GM21786 (cell line): ENCODE results near the gene PHLDA1.

Experiments used
- ATAC-seq: cut with Tn5 transposase; IDR thresholded peaks from one replicate; pipeline ENCODE4 v1.9.1; 2021; ENCODE audit not compliant: unreplicated experiment

PHLDA1 gene

DNA sequence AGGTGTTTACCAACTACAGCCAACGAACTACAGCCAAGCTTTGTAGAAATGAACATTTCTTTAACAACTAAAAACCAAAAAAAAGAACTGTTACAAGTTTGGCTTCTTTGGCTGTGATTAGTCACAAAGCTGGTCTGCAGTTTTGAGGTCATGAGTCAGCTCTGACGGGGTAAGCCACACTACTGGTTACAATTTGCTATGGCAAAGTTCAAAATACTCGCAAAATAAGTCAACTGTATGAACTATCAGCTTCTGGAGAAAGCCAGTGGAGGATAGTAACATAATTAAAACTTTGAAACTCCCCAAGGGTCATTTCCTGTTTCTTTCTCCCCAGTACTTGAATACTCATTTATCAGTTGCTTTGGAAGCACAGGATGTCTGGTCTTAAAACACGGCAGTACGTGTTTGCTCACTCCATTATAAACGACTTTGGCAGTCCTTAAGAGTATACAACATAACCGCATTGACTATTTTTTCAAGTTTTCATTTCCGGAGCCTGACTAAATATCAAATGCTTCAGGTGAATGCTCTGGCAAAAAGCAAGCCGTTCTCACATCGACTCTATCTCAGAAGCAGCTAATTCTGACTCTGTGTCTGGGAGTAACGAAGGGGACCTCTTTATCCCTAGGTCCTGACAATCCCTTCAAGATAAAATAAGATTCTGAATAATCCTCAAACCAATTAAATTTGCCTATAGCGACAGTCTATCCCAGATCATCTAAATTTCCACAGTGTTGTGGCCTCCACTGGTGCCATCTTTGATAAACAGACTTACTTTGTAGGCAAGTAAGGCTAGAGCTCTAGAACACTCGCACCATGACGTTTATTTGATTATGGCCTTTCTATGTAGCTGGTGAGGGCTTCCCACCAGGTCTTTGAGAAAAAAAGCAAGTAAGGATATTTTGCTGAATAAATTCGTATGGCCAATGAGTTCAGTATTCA is 10.6 kb downstream of the PHLDA1 start:
- ATAC-seq = peak; percentile 42

DNA sequence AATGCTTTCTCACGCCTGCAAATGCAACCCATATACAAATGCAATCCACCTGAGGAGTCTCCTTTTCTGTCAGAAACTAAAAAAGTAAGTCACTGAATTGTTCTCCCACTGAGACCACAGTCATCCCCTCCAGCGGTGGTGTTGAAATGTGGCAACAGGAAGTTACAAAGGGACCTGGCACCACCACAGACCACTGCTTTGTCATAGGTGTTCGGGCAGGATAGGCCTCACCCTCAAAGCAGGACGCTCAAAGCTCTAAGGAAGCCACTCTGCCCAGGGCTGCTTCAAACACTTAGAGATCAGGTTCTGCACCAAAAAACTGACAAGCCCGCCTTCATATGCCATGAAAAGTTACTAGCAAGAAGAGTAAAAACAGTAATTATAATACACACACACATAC is 11.3 kb downstream of the PHLDA1 start:
- ATAC-seq = peak; percentile 55

DNA sequence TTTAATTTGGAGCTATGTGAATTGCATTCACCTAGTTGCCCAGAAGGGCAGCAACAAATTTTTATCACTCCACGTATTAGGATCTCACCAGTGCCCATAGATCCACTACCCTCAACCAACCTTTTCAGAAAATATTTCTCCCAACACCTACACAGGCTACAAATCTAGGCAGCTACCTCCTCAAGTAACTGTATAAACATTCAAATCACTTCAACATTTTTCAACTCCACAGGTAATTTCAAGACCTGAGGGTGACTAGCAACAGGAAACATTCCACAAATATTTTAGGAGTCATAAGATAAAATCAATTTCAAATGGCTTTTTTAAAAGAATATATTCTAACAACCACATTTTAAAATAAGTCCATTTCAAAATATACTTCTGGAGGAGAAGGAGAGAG is 12.9 kb downstream of the PHLDA1 start:
- ATAC-seq = no peak

DNA sequence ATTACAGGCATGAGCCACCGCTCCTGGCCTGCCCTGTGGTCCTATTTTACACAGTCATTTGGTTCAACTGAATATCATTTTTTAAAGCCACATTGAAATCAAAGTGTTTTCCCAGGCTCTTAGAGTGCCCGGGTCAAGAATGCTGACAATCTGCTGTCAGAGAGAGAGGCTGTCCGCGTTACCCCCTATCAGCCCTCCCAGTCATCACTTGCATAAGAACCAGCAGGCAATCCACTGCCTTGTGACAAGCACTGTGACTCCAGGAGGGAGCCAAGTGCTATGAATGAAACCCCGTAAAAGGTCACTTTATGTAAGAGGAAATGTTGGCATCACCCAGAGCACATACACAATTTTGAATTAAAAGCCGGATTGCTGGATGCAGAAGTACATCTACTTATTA is 13.5 kb downstream of the PHLDA1 start:
- no peak for ATAC-seq

DNA sequence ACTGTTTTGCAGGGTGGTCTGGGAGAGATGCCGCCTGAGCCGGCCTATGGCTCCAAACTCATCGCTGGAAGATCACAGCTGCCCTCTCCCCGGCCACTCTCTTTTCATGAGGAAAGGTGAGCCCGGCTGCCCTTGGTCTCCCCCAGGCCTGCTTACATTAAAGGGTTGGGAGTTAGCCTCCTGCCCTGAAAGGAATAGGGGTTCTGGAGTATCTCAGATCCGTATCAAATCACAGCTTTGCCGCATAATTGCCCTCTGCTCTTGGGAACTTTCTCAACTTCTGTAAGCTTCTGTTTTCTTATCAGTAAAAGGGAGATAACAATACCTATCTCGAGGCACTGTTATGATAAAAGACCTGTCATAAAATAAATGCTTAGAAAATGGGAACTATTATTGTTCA is 17.6 kb downstream of the PHLDA1 start:
- no peak for ATAC-seq

DNA sequence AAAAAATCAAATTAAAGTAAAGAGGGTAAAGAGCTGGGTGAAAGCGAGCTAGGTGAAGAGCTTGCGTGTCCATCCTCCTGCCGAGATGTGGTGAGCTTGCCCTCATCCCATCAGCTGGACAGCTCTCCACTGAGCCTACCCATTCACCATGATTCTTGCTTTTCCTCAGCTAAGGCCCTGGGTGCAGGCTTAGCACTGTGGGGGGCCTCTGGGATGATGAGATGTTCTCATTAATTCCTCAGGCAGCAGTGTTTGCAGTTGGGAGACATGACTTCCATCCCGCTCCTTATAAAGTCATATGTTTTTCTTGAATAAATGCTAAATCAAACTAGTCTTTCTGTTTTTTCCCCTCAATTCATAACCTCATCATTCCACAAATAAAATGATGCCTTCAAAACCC is 18.0 kb downstream of the PHLDA1 start:
- no peak for ATAC-seq

DNA sequence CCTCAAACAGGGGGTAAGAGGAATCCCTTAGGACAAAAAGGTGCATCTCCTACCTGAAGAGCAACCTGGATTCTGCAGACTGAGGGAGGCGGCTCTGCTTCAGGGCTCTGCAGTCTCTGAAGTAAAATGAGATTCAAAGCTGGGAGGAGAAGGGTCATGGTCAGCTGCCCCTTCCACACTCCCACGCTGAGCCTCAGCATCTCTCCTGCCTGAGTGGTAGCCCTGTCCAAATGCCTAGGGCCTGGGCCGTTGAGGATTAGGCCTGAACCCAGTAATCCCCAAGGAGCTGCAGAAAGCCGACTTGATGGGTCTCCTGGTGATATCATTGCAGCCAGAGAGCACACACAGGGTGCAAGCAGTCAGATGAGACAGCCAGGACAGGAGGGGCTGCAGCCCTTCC is 18.9 kb downstream of the PHLDA1 start:
- ATAC-seq = no peak

DNA sequence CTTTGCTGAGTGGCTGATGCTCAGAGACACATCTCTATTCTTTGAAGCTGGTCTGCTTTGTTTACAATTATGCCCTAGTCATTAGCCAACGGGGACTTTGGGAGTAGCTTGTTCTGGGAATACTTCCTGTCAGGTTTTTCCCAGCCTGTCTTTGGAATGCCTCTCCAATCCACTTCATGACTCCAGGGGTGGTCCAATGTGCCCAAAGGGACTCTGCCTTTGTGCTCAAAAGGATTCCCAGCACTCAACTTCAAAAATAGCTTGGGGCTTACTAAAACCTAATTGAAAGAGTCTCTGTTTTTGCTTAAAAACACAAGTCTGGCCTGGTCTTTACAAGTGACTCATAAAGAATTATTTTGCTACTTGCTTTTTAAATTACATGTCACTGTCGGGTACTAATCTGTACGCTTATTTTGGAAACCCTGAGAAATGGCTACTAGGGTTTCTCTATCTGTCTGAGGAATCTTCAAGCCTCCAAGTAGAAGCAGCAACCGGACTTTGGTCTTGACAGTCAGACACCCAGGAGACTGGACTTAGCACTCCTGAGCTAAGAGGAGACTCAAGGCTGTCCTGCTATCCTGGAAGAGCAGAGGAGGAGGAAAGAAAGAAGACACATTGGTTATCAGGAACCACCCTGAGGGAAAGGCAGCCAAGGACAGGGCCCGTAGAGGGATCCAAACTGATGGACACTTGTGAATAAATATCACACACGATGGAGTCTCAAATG is 20.7 kb downstream of the PHLDA1 start:
- no peak for ATAC-seq

DNA sequence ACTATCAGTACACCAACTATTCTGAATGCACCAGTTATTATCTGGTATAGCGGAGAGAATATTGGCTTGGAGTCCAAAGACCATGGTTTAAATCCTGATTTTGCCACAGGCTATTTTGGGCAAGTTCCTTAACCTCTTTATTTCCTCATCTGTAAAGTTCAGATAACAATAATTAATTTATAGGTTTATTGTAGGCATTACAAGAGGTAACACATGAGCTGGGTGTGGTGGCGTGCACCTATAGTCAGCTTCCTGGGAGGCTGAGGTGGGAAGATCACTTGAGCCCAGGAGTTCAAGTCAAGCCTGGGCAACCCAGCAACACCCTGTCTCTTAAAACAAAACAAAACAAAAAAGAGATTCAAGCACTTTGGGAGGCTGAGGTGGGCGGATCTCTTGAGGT is 23.1 kb downstream of the PHLDA1 start:
- no peak for ATAC-seq

DNA sequence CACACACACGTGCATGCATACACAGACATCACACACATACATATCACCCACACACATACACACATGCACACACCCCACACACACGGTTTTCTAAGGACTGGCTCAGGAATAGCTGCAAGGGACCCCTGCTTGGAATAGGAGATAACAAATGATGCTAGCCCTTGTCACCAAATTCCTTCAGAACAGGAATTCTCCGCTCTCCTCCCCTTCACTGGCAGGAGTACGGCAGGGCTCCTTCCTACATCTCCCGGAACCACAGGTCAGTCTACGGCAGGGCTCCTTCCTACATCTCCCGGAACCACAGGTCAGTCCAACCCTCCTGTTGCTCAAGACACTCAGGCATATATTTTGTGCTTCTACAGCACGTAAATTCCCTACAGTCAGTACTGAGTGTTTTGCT is 23.9 kb downstream of the PHLDA1 start:
- ATAC-seq = no peak

DNA sequence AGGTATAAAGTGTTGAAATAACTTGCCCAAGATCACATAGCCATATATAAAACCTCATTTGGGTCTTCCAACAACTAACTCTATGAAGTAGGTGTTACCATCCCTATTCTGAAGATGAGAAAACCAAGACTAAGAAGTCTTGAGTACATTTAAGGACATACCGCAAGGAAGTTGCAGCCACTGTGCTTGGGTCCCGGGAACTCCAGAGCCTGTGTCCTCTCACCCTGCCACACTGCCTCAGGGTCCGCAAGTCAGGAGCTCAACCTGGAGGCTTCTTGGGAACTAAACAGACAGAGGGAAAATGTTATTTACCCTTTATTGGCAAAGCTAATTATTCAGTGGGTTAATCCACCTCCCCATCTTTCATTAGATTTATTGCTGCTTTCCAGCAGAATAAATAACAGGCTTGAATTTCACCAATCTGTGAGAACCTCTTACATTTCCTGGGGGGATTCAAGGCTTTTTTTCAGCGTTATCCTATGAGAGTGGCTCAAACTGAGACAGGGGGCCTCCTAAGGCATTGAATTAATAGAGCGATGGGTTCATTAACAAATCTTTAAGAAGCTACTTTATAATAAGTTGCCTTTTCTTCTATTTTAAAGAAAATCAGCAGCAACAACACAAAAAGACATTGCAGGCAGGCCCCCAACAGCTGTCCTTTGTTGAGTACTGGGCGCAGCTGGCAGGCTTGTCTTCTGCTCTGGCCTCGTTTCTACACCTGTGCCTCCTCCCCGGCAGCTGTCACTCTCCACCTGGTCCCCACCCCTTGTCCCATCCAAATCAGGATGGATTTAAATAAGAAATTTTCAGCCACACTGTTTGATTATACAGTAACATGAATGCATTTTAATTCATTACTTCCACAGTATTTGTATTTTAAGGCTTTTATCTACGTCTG is 25.3 kb downstream of the PHLDA1 start:
- ATAC-seq = no peak

DNA sequence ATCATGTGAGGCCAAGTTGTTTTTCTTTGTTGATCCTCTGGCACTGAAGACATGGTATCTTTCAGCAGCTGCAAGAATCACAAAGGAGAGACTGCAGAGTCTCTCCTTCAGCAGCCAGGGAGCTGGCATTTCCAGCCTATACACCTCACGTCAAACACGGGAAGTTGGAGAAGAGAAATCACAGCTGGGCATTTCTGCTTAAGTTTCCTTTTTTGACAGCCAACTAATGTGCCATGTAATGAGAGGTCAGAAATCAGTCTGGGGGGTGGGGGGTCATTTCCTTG is 28.3 kb downstream of the PHLDA1 start:
- no peak for ATAC-seq

DNA sequence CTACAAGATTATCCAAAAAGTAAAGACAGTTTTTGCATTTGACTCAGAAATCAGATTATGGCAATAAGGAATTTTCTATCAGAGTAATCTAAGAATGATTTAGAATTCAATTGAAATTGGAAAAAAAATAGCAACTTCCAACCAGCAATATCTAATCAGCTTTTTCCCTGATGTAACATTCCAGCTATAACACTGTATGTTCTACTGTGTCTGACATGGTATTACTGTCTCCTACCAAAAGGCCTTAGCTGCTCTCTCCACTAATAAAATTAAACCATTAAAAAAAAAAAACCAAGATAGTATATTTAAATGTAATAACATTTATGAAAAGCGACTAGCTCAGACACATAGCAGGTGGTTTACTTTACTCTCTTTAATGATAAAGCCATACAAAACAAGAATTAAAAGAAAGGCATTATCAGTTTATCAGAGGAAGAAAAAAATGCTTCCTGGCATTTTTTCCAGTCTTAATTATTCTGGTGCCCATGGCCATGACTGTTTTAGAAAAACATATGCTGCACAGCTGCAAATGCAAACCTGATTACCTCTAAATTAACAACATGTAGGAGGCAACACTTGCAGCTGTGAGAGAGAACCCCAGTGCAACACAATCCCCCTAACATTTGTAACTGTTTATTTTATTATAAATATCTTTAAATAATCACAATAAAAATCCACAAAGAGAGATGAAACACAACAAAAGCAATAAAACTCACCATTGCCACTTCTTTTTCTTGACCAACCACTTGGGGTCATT is 28.8 kb downstream of the PHLDA1 start:
- ATAC-seq = no peak

DNA sequence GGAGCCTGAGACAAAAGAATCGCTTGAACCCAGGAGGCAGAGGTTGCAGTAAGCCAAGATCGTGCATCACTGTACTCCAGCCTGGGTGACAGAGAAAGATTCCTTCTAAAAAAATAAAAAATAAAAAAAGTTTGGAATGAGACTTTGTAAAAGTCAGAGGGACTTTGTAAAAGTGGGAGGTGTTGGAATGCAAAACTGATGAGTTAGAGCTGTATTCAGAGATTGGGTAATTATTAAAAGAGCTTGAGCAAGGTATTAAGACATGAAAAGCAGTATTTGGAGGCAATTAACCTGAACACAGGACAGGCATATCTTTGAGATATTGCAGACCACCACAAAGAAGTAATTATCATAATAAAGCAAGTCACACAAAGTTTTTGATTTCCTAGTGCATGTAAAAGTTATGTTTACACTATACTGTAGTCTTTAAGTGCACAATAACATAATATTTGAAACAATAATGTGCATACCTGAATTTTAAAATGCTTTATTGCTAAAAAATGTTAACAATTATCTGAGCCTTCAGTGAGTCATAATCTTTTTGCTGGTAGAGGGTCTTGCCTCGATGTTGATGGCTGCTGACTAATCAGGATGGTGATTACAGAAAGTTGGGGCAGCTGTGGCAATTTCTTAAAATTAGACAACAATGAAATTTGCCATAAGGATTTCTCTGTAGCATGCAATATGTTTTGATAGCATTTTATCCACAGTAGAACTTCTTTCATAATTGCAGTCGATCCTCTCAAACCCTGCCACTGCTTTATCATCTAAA is 33.1 kb downstream of the PHLDA1 start:
- no peak for ATAC-seq

DNA sequence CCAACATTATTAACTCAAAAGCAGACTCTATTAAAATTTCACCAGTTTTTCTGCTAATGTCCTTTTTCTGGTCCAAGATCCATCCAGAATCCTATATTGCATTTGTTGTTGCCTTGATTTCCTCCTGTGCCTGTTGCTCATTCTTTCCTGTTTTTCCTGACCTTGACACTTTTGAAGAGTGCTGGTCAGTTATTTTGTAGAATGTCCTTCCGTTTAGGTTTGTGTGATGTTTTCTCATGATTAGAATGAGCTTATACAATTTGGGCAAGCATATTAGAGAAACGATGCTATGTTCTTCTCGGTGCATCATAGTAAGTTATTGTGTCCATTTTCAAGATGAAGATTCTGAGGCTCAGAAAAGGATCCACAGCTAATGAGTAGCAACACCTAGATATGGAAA is 33.9 kb downstream of the PHLDA1 start:
- no peak for ATAC-seq

DNA sequence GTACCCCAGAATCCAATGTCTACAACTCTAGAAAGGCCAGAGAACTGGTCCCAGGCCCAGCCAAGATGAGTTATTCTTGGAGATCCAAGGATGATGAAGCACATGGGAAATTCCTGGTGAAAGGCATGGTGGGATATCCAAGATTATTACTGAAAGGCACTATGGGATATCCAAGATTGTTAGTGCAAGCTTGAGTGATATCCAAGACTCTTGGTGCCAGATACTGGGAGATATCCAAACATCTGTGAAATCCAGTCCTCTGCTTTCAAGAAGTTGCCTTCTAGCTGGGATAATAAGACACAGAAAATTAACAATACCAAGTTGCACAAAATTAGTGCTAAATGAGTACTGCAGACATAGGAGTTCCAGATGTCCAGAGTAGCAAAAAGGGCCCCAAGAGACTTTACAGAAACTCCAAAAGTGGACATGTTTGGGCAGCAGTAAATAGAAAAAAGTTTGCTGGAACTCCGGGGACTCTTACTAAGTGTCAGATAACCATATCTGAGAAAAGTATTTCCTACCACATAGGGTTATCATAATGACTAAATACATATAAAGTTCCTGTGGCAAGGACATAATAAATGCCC is 34.6 kb downstream of the PHLDA1 start:
- ATAC-seq = no peak

DNA sequence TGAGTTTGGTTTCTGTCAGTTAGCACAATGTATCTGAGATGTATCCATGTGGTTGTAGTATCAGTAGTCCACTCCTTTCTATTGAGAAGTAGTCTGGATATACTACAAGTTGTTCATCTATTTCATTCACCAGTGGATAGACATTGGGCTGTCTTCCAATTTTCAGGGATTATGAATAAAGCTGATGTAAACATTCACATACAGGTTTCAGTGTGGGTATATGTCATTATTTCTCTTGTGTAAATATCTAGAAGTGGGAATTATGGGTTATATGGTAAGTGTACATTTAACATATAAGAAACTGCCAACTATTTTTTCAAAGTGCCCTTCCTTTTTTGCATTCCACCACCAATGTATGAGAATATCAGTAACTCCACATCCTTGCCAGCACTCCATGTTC is 35.9 kb downstream of the PHLDA1 start:
- ATAC-seq = no peak

DNA sequence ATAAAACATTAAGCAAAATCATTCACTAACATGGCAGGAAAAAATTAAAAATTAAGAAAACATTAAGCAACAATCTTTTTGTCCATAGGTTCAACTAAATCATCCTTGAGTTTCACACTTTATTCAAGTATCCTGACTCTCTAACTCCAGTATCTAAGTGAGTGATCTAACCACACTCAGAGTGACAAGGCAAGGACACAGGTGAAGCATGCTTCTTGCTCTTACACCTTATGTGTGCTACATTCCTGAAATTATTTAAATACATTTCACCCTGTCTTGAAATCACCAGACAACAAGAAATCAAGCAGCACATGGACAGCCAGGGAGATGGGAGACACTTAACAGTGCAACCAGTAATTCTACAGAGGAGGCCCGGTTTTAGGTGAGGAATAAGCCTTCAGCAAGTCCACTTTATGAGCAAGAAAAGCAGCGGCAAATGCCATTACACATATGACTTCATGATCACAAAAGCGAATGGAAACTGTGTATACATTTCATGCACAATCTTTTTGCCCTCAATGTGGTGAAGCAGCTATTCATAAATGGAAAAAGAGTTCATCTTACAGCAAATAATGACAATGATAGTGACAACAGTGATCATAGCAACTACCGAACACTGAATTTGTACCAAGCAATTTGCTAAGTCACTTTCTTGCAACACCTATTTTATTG is 37.4 kb downstream of the PHLDA1 start:
- no peak for ATAC-seq

DNA sequence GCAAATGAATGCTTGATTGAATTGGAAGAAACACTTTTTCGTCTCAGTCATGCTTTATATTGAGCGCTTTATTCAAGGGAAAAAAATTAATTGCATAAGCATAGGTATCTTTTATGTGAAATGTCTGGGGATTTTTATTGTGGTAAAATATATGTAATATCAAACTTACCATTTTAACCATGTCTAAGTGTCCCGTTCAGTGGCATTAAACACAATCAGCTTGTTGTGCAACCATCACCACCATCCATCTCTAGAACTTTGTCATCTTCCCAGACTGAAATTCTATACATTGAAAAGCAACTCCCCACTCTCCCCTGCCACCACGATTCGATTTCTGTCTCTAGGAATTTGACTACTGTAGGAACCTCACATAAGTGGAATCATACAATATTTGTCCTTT is 39.8 kb downstream of the PHLDA1 start:
- no peak for ATAC-seq
